HEK293 (cell line): Measurements from ENCODE around the gene NKAPD1.

ENCODE experiments used
- CTCF ChIA-PET: fragments of 350-600 bp; formaldehyde crosslinking; extraction: SDS; loops from one replicate; lab custom pipeline; 2021; ENCODE audit warnings: antibody characterized with exemption; lab: Yijun Ruan, JAX
- POLR2A ChIA-PET: fragments of 300-600 bp; formaldehyde crosslinking; extraction: SDS; loops from one replicate; lab custom pipeline; 2020; ENCODE audit warnings: antibody characterized with exemption, inconsistent platforms; lab: Yijun Ruan, JAX
- H3K27ac ChIP-seq: fragments of 200-500 bp; sonication (Bioruptor generic); 2 replicates; pipeline ENCODE4 v1.5.1; 2014; ENCODE audit warnings: low read depth, low read length, control low read depth, inconsistent platforms; ENCODE audit errors: extremely low read depth
- H3K36me3 ChIP-seq, 2 experiments: fragments of 200-500 bp in 1 of 2; sonication (Bioruptor generic) in 1 of 2; 1 replicate in 1 of 2; 2 replicates in 1 of 2; pipeline ENCODE4 v1.5.1; 2014 to 2017; ENCODE audit warnings: inconsistent platforms in 2 of 2, low read length in 2 of 2; ENCODE audit not compliant: control insufficient read depth in 2 of 2, insufficient read depth in 1 of 2
- H3K4me1 ChIP-seq: fragments of 200-500 bp; sonication (Bioruptor generic); 2 replicates; pipeline ENCODE4 v1.5.1; 2014; ENCODE audit warnings: mild to moderate bottlenecking, low read length, inconsistent platforms; ENCODE audit not compliant: control insufficient read depth, insufficient read depth
- H3K4me3 ChIP-seq: 2 replicates; pipeline ENCODE4 v1.5.1; 2011; ENCODE audit warnings: low read depth, mild to moderate bottlenecking, control low read depth, low read length, moderate library complexity
- H3K9me3 ChIP-seq: fragments of 200-500 bp; sonication (Bioruptor generic); 2 replicates; pipeline ENCODE4 v1.5.1; 2014; ENCODE audit warnings: low read depth, low read length, inconsistent platforms; ENCODE audit not compliant: control insufficient read depth, insufficient read depth
- FEZF1 ChIP-seq: fragments of 450-650 bp; formaldehyde crosslinking; IDR thresholded peaks from 2 replicates; pipeline ENCODE4 v1.5.1; 2016; ENCODE audit warnings: missing biosample characterization, missing genetic modification characterization
- IKZF3 ChIP-seq: fragments of 450-650 bp; IDR thresholded peaks from 2 replicates; pipeline ENCODE4 v1.5.0; 2018; ENCODE audit warnings: missing biosample characterization, mild to moderate bottlenecking, missing genetic modification characterization, moderate library complexity
- KLF7 ChIP-seq: fragments of 450-650 bp; formaldehyde crosslinking; IDR thresholded peaks from 2 replicates; pipeline ENCODE4 v1.5.1; 2016; ENCODE audit warnings: missing biosample characterization, missing genetic modification characterization, borderline replicate concordance
- KLF9 ChIP-seq: fragments of 450-650 bp; formaldehyde crosslinking; IDR thresholded peaks from 2 replicates; pipeline ENCODE4 v1.5.1; 2016; ENCODE audit warnings: missing biosample characterization, missing genetic modification characterization, low read depth
- SETDB1 ChIP-seq: IDR thresholded peaks from one replicate; pipeline ENCODE4 v1.6.1; 2017; ENCODE audit warnings: mild to moderate bottlenecking, low read length, moderate library complexity, mixed read lengths; ENCODE audit not compliant: insufficient read length
- SP3 ChIP-seq: fragments of 450-650 bp; formaldehyde crosslinking; IDR thresholded peaks from 2 replicates; pipeline ENCODE4 v1.5.1; 2016; ENCODE audit warnings: missing biosample characterization, missing genetic modification characterization
- YY2 ChIP-seq: fragments of 450-650 bp; formaldehyde crosslinking; IDR thresholded peaks from 2 replicates; pipeline ENCODE4 v1.5.1; 2016; ENCODE audit warnings: missing biosample characterization, missing genetic modification characterization
- ZBTB17 ChIP-seq: fragments of 450-650 bp; formaldehyde crosslinking; IDR thresholded peaks from 2 replicates; pipeline ENCODE4 v1.5.1; 2016; ENCODE audit warnings: missing biosample characterization, missing genetic modification characterization
- ZBTB21 ChIP-seq: fragments of 450-650 bp; formaldehyde crosslinking; IDR thresholded peaks from 2 replicates; pipeline ENCODE4 v1.5.1; 2017; ENCODE audit warnings: missing biosample characterization, missing genetic modification characterization
- ZNF155 ChIP-seq: fragments of 450-650 bp; formaldehyde crosslinking; IDR thresholded peaks from 2 replicates; pipeline ENCODE4 v1.5.1; 2016; ENCODE audit warnings: missing biosample characterization, missing genetic modification characterization
- ZNF184 ChIP-seq: fragments of 450-650 bp; IDR thresholded peaks from 2 replicates; pipeline ENCODE4 v1.5.1; 2018; ENCODE audit warnings: missing biosample characterization, mild to moderate bottlenecking, missing genetic modification characterization
- ZNF24 ChIP-seq: fragments of 450-650 bp; formaldehyde crosslinking; IDR thresholded peaks from 2 replicates; pipeline ENCODE4 v1.5.1; 2016; ENCODE audit warnings: missing biosample characterization, missing genetic modification characterization
- ZNF354C ChIP-seq: fragments of 450-650 bp; formaldehyde crosslinking; IDR thresholded peaks from 2 replicates; pipeline ENCODE4 v1.5.1; 2016; ENCODE audit warnings: missing biosample characterization, missing genetic modification characterization, low read depth, borderline replicate concordance
- ZNF394 ChIP-seq: fragments of 450-650 bp; formaldehyde crosslinking; IDR thresholded peaks from 2 replicates; pipeline ENCODE4 v1.5.1; 2016; ENCODE audit warnings: missing biosample characterization, missing genetic modification characterization, mild to moderate bottlenecking, moderate library complexity, borderline replicate concordance
- ZNF548 ChIP-seq: fragments of 450-650 bp; formaldehyde crosslinking; IDR thresholded peaks from 2 replicates; pipeline ENCODE4 v1.5.1; 2016; ENCODE audit warnings: missing biosample characterization, missing genetic modification characterization
- ZNF600 ChIP-seq: fragments of 450-650 bp; formaldehyde crosslinking; IDR thresholded peaks from 2 replicates; pipeline ENCODE4 v1.5.1; 2016; ENCODE audit warnings: missing biosample characterization, missing genetic modification characterization
- ZNF629 ChIP-seq: fragments of 450-650 bp; formaldehyde crosslinking; IDR thresholded peaks from 2 replicates; pipeline ENCODE4 v1.5.1; 2017; ENCODE audit warnings: missing biosample characterization, missing genetic modification characterization
- ZNF791 ChIP-seq: fragments of 450-650 bp; formaldehyde crosslinking; IDR thresholded peaks from 2 replicates; pipeline ENCODE4 v1.5.1; 2016; ENCODE audit warnings: missing biosample characterization, missing genetic modification characterization
- ZNF843 ChIP-seq: fragments of 450-650 bp; formaldehyde crosslinking; IDR thresholded peaks from 2 replicates; pipeline ENCODE4 v1.5.1; 2016; ENCODE audit warnings: missing biosample characterization, missing genetic modification characterization
- TF ChIP-seq, protein P1 (sequence below): fragments of 450-650 bp; formaldehyde crosslinking; IDR thresholded peaks from 2 replicates; pipeline ENCODE4 v1.5.1; 2016; ENCODE audit warnings: missing biosample characterization, missing genetic modification characterization
- TF ChIP-seq, protein P2 (sequence below): fragments of 450-650 bp; formaldehyde crosslinking; IDR thresholded peaks from 2 replicates; pipeline ENCODE4 v1.5.1; 2017; ENCODE audit warnings: missing biosample characterization, missing genetic modification characterization
- TF ChIP-seq, protein P3 (sequence below): fragments of 450-650 bp; formaldehyde crosslinking; IDR thresholded peaks from 2 replicates; pipeline ENCODE4 v1.5.1; 2016; ENCODE audit warnings: missing biosample characterization, missing genetic modification characterization
- TF ChIP-seq, protein P4 (sequence below): fragments of 450-650 bp; formaldehyde crosslinking; IDR thresholded peaks from 2 replicates; pipeline ENCODE4 v1.5.1; 2017; ENCODE audit warnings: missing biosample characterization, mild to moderate bottlenecking, missing genetic modification characterization, moderate library complexity
- TF ChIP-seq, protein P5 (sequence below): fragments of 450-650 bp; formaldehyde crosslinking; IDR thresholded peaks from 2 replicates; pipeline ENCODE4 v1.5.1; 2016; ENCODE audit warnings: missing biosample characterization, missing genetic modification characterization
- TF ChIP-seq, protein P6 (sequence below): fragments of 450-650 bp; formaldehyde crosslinking; optimal IDR thresholded peaks from 2 replicates; pipeline ENCODE3; 2016; ENCODE audit warnings: missing biosample characterization, mild to moderate bottlenecking, missing genetic modification characterization
- TF ChIP-seq, protein P7 (sequence below): fragments of 450-650 bp; formaldehyde crosslinking; IDR thresholded peaks from 2 replicates; pipeline ENCODE4 v1.5.1; 2016; ENCODE audit warnings: missing biosample characterization, missing genetic modification characterization

Gene NKAPD1, protein sequence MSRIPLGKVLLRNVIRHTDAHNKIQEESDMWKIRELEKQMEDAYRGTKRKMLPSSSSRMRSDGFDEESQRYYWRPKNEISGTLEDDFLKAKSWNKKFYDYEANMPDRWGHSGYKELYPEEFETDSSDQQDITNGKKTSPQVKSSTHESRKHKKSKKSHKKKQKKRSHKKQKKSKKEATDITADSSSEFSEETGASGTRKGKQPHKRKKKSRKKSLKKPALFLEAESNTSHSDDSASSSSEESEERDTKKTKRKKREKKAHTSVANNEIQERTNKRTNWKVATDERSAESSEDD

DNA sequence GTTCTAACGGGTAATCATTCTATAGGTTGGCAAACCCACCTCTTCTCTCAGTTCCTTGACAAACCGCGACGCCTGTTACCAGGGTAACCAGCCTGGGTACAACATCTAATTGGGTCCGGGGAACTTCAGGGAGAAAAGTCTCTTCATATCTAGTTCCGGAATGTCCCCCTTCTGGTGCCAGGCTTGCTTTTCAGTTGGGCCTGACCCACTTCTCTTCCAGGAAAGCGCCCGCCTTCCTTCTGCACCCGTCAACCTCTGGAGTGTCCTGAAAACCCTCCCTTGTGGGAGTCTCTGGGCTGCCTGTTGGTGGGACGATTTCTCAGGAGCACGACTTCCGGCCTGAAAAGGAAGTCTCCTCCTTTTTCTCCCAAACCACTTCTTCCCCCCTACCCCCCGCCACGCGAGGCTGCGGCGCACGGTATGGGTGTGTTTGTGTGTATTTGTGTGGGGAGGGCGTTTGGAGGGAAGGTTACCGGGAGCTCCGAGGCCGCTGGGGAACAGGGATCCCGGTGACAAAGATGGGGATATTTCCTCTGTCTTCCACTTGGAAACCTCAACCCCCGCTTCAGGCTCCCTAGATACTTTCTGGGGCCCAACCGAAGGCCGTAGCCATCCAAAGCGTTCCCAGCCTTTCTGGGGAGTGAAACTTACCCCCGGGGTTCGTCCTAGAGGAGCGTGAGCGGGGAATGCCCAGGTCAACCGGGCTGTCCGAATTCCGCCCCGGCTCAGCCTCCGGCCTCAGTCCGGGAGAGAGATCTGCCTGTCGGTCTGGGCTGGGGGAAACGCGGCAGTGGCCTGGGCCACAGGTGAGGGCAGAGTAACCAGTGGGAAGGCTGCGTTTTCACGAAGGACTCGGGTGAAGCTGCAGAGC, at the start of gene NKAPD1, which contains the start of gene PIH1D2:
Gene NKAPD1 (plus strand): TSS at position 359 of the 871 bp plus-strand sequence. CDS start 1,276 bp downstream, outside the sequence.
Gene PIH1D2 (minus strand): TSS at position 77 of the 871 bp plus-strand sequence. CDS start 843 bp downstream, outside the sequence.
- ChIA-PET CTCF (no interaction called here), POLR2A (interaction anchor here (1.0 kb wide), 1 partner anchor 12 kb away, joined by 5 read pairs; the partner anchor contains the start of genes SDHD and TIMM8B)
- Histone ChIP-seq H3K4me3 (peak within 1 kb of the TSS; percentile 97), H3K27ac (peak within 1 kb of the TSS; percentile 66), H3K4me1 (no peaks in the 10 kb centered on the region), H3K9me3 (no peaks in the 10 kb centered on the region), H3K36me3 (peaks cover 0 to 45% of the 10 kb centered on the region in 2 experiments; a peak in 2 of 3 replicates)
- TF ChIP-seq KLF7 (tag by site-specific recombination) (peak; percentile 68; the same call in 1 of the 2 replicates), ZNF600 (tag by site-specific recombination) (0 out of 2 replicates have a peak, but pooled peaks have one; percentile 17), ZNF354C (tag by site-specific recombination) (no peak), ZNF24 (tag by site-specific recombination) (peak; percentile 86), ZNF155 (tag by site-specific recombination) (no peak), ZBTB21 (tag by site-specific recombination) (0 out of 2 replicates have a peak, but pooled peaks have one; percentile 16), ZNF629 (tag by site-specific recombination) (peak; percentile 83), ZNF548 (tag by site-specific recombination) (no peak), YY2 (tag by site-specific recombination) (peak; percentile 69; the same call in 1 of the 2 replicates), SP3 (tag by site-specific recombination) (peak; percentile 71), IKZF3 (tag by site-specific recombination) (peak; percentile 59), ZBTB17 (tag by site-specific recombination) (peak; percentile 82), ZNF394 (tag by site-specific recombination) (peak; percentile 63; the same call in 1 of the 2 replicates), ZNF791 (tag by site-specific recombination) (no peak), ZNF843 (tag by site-specific recombination) (0 out of 2 replicates have a peak, but pooled peaks have one; percentile 22), SETDB1 (no peak), ZNF184 (tag by site-specific recombination) (peak; percentile 87; the same call in 1 of the 2 replicates), KLF9 (tag by site-specific recombination) (peak; percentile 35; the same call in 1 of the 2 replicates), FEZF1 (no peak)
- TF ChIP-seq, protein P1, sequence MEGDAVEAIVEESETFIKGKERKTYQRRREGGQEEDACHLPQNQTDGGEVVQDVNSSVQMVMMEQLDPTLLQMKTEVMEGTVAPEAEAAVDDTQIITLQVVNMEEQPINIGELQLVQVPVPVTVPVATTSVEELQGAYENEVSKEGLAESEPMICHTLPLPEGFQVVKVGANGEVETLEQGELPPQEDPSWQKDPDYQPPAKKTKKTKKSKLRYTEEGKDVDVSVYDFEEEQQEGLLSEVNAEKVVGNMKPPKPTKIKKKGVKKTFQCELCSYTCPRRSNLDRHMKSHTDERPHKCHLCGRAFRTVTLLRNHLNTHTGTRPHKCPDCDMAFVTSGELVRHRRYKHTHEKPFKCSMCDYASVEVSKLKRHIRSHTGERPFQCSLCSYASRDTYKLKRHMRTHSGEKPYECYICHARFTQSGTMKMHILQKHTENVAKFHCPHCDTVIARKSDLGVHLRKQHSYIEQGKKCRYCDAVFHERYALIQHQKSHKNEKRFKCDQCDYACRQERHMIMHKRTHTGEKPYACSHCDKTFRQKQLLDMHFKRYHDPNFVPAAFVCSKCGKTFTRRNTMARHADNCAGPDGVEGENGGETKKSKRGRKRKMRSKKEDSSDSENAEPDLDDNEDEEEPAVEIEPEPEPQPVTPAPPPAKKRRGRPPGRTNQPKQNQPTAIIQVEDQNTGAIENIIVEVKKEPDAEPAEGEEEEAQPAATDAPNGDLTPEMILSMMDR (tag by site-specific recombination): peak; percentile 60; the same call in 1 of the 2 replicates
- TF ChIP-seq, protein P2, sequence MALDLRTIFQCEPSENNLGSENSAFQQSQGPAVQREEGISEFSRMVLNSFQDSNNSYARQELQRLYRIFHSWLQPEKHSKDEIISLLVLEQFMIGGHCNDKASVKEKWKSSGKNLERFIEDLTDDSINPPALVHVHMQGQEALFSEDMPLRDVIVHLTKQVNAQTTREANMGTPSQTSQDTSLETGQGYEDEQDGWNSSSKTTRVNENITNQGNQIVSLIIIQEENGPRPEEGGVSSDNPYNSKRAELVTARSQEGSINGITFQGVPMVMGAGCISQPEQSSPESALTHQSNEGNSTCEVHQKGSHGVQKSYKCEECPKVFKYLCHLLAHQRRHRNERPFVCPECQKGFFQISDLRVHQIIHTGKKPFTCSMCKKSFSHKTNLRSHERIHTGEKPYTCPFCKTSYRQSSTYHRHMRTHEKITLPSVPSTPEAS (tag by site-specific recombination): 0 out of 2 replicates have a peak, but pooled peaks have one; percentile 27
- TF ChIP-seq, protein P3, sequence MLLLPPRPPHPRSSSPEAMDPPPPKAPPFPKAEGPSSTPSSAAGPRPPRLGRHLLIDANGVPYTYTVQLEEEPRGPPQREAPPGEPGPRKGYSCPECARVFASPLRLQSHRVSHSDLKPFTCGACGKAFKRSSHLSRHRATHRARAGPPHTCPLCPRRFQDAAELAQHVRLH (tag by site-specific recombination): peak; percentile 95
- TF ChIP-seq, protein P4, sequence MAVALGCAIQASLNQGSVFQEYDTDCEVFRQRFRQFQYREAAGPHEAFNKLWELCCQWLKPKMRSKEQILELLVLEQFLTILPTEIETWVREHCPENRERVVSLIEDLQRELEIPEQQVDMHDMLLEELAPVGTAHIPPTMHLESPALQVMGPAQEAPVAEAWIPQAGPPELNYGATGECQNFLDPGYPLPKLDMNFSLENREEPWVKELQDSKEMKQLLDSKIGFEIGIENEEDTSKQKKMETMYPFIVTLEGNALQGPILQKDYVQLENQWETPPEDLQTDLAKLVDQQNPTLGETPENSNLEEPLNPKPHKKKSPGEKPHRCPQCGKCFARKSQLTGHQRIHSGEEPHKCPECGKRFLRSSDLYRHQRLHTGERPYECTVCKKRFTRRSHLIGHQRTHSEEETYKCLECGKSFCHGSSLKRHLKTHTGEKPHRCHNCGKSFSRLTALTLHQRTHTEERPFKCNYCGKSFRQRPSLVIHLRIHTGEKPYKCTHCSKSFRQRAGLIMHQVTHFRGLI (tag by site-specific recombination): peak; percentile 37; the same call in 1 of the 2 replicates
- TF ChIP-seq, protein P5, sequence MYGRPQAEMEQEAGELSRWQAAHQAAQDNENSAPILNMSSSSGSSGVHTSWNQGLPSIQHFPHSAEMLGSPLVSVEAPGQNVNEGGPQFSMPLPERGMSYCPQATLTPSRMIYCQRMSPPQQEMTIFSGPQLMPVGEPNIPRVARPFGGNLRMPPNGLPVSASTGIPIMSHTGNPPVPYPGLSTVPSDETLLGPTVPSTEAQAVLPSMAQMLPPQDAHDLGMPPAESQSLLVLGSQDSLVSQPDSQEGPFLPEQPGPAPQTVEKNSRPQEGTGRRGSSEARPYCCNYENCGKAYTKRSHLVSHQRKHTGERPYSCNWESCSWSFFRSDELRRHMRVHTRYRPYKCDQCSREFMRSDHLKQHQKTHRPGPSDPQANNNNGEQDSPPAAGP (tag by site-specific recombination): peak; percentile 84
- TF ChIP-seq, protein P6, sequence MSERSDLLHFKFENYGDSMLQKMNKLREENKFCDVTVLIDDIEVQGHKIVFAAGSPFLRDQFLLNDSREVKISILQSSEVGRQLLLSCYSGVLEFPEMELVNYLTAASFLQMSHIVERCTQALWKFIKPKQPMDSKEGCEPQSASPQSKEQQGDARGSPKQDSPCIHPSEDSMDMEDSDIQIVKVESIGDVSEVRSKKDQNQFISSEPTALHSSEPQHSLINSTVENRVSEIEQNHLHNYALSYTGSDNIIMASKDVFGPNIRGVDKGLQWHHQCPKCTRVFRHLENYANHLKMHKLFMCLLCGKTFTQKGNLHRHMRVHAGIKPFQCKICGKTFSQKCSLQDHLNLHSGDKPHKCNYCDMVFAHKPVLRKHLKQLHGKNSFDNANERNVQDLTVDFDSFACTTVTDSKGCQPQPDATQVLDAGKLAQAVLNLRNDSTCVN (tag by site-specific recombination): peak; percentile 13
- TF ChIP-seq, protein P7, sequence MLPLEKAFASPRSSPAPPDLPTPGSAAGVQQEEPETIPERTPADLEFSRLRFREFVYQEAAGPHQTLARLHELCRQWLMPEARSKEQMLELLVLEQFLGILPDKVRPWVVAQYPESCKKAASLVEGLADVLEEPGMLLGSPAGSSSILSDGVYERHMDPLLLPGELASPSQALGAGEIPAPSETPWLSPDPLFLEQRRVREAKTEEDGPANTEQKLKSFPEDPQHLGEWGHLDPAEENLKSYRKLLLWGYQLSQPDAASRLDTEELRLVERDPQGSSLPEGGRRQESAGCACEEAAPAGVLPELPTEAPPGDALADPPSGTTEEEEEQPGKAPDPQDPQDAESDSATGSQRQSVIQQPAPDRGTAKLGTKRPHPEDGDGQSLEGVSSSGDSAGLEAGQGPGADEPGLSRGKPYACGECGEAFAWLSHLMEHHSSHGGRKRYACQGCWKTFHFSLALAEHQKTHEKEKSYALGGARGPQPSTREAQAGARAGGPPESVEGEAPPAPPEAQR: 0 out of 2 replicates have a peak, but pooled peaks have one; percentile 50
